Left lung (tissue), 10 donors: ENCODE measurements around the gene SETD5. TPM values are rescaled to one million over a fixed set of nuclear protein-coding genes. Genes with fewer than 3 reads are reported as not detected.

ENCODE experiments used
- ATAC-seq: fragments of 200-7000 bp; cut with Tn5 transposase; one replicate; pipeline ENCODE4 v1.9.1; 2020; ENCODE audit warnings: moderate library complexity
- DNase-seq, 4 donors: peaks; one replicate each; pipeline ENCODE4 v3.0.0-alpha.2; 2013 to 2020
- H3K27ac ChIP-seq, 2 donors: fragments of 200-600 bp; sonication (generic) in 1 of 2; one replicate each; pipeline versions ENCODE4 v1.5.0 to v1.8.0; 2020 to 2021
- H3K27me3 ChIP-seq, 2 donors: fragments of 200-600 bp; sonication (generic) in 1 of 2; one replicate each; pipeline versions ENCODE4 v1.5.0 to v1.8.0; 2020 to 2021
- H3K36me3 ChIP-seq, 2 donors: fragments of 200-600 bp; sonication (generic) in 1 of 2; one replicate each; pipeline versions ENCODE4 v1.5.0 to v1.8.0; 2020 to 2021
- H3K4me1 ChIP-seq, 2 donors: fragments of 200-600 bp; one replicate each; pipeline ENCODE4 v1.8.0; 2021
- H3K4me3 ChIP-seq, 2 donors: fragments of 200-600 bp; sonication (generic) in 1 of 2; one replicate each; pipeline versions ENCODE4 v1.5.0 to v1.8.0; 2020 to 2021; ENCODE audit warnings: mild to moderate bottlenecking in 1 of 2
- H3K9me3 ChIP-seq, 2 donors: fragments of 200-600 bp; sonication (generic) in 1 of 2; one replicate each; pipeline versions ENCODE4 v1.5.0 to v1.8.0; 2020 to 2021
- intact Hi-C, 2 donors: fragments of 100-400 bp; cut with DNase I; formaldehyde crosslinking; loops; one replicate each; pipeline versions ENCODE4 v1.11.2 to v1.14.2; 2022
- polyA plus RNA-seq, 6 donors: library from polyadenylated mRNA; unstranded; fragments of 120-200 nt; gene quantifications; one replicate each; pipeline ENCODE4 v1.2.1, GENCODE V29; 2013; ENCODE audit not compliant: insufficient read length in 6 of 6
- total RNA-seq, 2 donors: library from RNA; stranded (reverse); fragmentation: NEBNext Ultra II Directional; extraction: Animal tissue kit (Norgen Biotek cat#: 25700); gene quantifications; one replicate each; pipeline ENCODE4 v1.2.1, GENCODE V29; 2021
- TF ChIP-seq, protein P1 (sequence below), 2 donors: fragments of 200-600 bp; sonication (generic) in 1 of 2; IDR thresholded peaks; one replicate each; pipeline versions ENCODE4 v1.5.0 to v1.8.0; 2021; ENCODE audit warnings: antibody characterized with exemption in 2 of 2
- donor health status: DM: no; HTN: yes; CAD: no.
- donor health status: DM: no; HTN: no; CAD: no.

Gene SETD5
- total and polyA plus RNA-seq, 8 donors, result 82.2 to 195 (median 177) TPM

DNA sequence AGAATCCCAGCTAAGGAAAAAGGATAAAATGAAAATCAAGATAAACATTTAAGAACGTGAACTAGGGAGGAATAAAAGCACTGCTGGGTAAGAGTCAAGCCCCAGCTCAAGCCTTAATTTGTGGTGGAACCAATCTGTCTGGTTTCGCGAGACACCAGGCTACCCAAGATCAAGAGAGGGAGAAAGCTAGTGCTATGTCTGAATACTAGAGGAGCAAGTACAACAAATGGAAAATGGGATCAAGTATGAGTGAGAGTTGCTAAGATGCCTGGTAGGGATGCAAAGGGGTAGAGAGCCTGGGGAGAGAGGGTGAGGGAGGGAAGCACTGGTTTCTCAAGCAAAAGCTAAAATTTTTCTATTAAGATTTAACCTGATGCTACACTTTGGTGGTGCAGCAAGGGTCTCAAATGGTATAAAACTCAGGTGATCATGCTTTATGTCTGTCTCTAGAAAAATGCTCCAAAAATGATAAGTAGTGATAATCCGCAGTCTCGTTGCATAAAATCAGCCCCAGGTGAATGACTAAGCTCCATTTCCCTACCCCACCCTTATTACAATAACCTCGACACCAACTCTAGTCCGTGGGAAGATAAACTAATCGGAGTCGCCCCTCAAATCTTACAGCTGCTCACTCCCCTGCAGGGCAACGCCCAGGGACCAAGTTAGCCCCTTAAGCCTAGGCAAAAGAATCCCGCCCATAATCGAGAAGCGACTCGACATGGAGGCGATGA lies 1.7 kb upstream of the SETD5 start:
- no peak for ATAC-seq
- Histone ChIP-seq H3K9me3 (no peaks in the 10 kb centered on the region), H3K27me3 (no peaks in the 10 kb centered on the region), H3K27ac (peak overlapping the region; percentile 95 to 98), H3K4me3 (peak overlapping the region; percentile 53 to 85), H3K36me3 (peaks cover 0 to 29% of the 10 kb centered on the region in 2 donors), H3K4me1 (peaks cover 32 to 75% of the 10 kb centered on the region in 2 donors)
- DNase-seq, result no peak
- TF ChIP-seq, protein P1, sequence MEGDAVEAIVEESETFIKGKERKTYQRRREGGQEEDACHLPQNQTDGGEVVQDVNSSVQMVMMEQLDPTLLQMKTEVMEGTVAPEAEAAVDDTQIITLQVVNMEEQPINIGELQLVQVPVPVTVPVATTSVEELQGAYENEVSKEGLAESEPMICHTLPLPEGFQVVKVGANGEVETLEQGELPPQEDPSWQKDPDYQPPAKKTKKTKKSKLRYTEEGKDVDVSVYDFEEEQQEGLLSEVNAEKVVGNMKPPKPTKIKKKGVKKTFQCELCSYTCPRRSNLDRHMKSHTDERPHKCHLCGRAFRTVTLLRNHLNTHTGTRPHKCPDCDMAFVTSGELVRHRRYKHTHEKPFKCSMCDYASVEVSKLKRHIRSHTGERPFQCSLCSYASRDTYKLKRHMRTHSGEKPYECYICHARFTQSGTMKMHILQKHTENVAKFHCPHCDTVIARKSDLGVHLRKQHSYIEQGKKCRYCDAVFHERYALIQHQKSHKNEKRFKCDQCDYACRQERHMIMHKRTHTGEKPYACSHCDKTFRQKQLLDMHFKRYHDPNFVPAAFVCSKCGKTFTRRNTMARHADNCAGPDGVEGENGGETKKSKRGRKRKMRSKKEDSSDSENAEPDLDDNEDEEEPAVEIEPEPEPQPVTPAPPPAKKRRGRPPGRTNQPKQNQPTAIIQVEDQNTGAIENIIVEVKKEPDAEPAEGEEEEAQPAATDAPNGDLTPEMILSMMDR (IDR thresholded peaks at IDR 0.05), result no peak
- intact Hi-C loops, result loop anchor here in 1 of 2 donors (10.0 kb wide), 1 partner anchor 49 kb away; no protein-coding TSS in a partner anchor

GRCh38 chr3:9396301-9396631 lies 1.1 kb upstream of the SETD5 start:
- Histone ChIP-seq H3K4me1 (peaks cover 37 to 75% of the 10 kb centered on the region in 2 donors), H3K27ac (peak overlapping the region; percentile 95 to 98), H3K4me3 (peak overlapping the region; percentile 53 to 85), H3K9me3 (no peaks in the 10 kb centered on the region), H3K36me3 (peaks cover 0 to 24% of the 10 kb centered on the region in 2 donors), H3K27me3 (no peaks in the 10 kb centered on the region)
- DNase-seq (peak in 1 of 4 donors; percentile 94), ATAC-seq (peak; percentile 65)
- intact Hi-C loops, result loop anchor here in 1 of 2 donors (10.0 kb wide), 1 partner anchor 49 kb away; no protein-coding TSS in a partner anchor
- TF ChIP-seq, protein P1 (IDR thresholded peaks at IDR 0.05), result no peak

DNA sequence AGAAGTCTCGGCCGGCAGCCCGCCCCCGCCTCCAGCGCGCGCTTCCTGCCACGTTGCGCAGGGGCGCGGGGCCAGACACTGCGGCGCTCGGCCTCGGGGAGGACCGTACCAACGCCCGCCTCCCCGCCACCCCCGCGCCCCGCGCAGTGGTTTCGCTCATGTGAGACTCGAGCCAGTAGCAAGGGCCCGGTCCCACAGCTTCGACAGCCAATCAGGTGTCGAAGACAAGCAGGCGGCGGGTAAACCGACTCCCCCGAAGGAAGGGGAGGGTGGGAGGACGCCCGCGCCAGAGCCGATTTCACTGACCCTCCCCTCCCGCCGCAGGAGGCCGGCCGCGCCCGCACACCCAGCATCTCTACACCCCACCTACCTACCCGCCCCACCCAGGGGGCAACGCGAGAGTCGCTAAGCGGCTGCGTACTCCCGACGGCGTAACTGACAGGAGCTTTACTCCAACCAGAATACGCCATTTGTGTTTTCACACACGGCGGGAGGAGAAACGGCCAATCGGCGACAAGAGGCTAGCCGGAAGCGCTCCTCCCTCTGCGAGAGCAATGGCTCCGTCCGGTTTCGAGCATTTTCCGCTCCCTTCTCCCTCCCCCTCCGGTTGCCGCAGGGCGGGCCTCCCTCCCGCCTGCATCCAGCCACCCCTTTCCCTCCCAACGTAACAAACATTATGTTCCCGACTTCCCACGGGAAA lies 633 bp upstream of the SETD5 start:
- DNase-seq, result peak; percentile 97 to 99 (median 98)
- peak overlapping the region; percentile 53 to 85 for H3K4me3 ChIP-seq
- H3K36me3 ChIP-seq, result peaks cover 0 to 20% of the 10 kb centered on the region in 2 donors
- peak; percentile 84 for ATAC-seq
- no peaks in the 10 kb centered on the region for H3K9me3 ChIP-seq
- H3K4me1 ChIP-seq, result peaks cover 43 to 75% of the 10 kb centered on the region in 2 donors
- TF ChIP-seq, protein P1 (IDR thresholded peaks at IDR 0.05), result no peak
- peak overlapping the region; percentile 95 to 98 for H3K27ac ChIP-seq
- no peaks in the 10 kb centered on the region for H3K27me3 ChIP-seq
- intact Hi-C loops, result loop anchor here in 1 of 2 donors (10.0 kb wide), 1 partner anchor 48 kb away; no protein-coding TSS in a partner anchor

DNA sequence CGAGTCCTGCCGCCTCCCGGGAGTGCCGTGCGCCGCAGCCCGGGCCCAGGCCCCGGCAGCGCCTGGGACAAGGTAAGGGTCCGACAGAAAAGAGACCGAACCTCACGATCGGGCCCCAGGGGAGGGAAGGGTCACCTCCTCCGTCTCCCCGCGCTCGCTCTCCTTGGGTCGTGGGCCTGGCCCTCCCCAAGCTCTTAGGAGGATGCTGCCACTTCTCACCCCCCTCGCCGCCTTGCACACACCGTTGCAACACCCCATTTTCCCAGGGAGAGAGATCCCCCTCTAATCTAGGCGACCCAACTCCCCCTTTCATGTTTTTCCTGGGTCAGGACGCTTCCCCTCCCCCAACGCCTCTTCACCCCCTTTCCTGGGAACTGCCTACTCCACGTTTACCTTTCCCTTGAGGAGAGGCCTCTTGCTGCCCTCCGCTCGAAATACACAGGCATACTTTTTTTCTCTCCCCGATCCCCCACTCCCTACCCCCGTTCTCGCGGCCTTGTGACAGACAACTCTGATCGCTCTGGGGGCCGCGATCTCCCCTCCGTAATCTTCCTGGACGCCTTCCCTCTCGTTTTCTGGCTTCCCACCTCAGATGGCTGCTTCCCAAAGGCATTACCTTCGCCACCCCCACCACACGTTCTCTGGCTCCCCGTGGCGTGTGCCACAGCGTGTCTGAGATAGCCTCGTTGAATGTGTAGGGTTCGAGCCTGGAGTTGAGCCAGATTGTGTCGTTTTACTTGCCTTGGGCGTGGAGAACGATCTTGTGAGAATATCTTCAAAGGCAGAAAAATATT lies 688 bp downstream of the SETD5 start:
- Histone ChIP-seq H3K4me1 (peaks cover 51 to 75% of the 10 kb centered on the region in 2 donors), H3K27me3 (no peaks in the 10 kb centered on the region), H3K4me3 (peak overlapping the region; percentile 79 to 85), H3K27ac (peak overlapping the region; percentile 95 to 98), H3K36me3 (peaks cover 0 to 18% of the 10 kb centered on the region in 2 donors), H3K9me3 (no peaks in the 10 kb centered on the region)
- ATAC-seq (no peak), DNase-seq (peak; percentile 50 to 65 (median 56))
- TF ChIP-seq, protein P1 (IDR thresholded peaks at IDR 0.05), result no peak
- intact Hi-C loops, result loop anchor here in 1 of 2 donors (10.0 kb wide), 1 partner anchor 47 kb away; no protein-coding TSS in a partner anchor
